Activated T-cell treated with anti-CD3 and anti-CD28 coated beads for 4 hours (primary cell): ENCODE results near the gene CYP26C1.

Source experiments
- DNase-seq: peaks from one replicate; pipeline ENCODE4 v3.0.0-alpha.2; 2020

Gene CYP26C1

DNA sequence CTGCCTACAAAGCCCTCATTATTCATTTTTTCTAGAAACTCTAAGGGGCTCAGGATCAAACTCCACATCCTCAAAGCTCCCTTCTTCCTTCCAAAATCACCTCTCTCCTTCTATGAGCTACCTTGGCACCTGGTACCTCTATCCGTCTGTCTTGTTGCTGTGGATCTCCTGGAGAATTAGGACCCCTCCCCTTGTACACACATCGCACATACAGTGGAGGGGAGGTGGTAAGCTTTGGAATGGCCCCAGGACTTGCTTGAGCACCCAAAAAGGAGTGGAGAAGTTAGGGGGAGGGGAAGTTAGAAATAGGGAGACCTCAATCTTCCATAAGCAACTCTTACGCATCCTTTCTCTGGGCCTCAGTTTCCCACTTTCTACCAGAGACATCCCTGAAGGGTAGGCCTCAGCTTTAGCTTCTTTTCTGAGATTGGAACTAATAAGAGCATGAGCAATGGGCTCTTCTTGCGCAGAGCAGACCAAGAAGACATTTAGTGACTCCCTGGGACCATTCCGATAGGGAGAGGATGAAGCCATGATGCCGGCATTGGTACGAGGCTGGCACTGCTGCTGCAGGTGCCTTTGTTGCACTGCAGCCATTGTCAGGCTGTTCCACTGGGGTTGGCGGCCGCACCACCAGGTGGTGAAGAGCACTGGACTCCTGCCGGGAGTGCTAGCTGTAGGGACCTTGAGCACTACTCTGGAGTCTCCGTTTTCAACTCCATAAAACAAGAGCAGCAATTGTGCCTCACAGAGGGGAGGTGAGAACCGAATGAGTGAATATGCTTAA, 4.5 kb downstream of the CYP26C1 start:
- no peak for DNase-seq

DNA sequence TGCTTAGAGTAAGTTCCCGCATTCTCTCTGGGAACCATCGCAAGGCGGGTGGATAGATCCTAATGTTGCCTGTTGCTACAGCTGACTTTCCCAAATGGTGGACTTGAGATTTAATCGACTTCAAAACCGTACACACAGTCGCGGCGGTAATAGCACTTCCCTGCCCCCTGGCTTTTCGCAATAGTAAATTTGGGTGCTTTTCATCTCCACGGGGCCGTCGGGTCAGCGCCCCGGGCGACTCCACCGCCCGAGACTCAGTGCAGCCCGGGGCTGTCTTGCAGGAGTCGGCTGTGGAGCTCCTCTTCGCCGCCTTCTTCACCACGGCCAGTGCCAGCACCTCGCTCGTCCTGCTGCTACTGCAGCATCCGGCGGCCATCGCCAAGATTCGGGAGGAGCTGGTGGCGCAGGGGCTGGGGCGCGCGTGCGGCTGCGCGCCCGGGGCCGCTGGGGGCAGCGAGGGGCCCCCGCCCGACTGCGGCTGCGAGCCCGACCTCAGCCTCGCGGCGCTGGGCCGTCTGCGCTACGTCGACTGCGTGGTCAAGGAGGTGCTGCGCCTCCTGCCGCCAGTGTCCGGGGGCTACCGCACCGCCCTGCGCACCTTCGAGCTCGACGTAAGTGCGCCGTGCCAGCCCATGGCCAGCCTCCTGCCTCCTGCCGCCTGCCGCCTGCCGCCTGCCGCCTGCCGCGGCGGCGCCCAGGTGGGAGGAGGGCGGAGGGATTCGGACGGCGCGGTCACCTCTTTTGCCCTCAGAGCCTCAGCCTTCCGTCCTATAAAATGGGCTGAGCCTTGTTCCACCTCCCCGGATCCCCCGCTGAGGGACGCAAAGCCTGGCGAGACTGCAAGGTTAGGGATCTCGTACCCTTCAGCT, 5.3 kb downstream of the CYP26C1 start:
- no peak for DNase-seq

DNA sequence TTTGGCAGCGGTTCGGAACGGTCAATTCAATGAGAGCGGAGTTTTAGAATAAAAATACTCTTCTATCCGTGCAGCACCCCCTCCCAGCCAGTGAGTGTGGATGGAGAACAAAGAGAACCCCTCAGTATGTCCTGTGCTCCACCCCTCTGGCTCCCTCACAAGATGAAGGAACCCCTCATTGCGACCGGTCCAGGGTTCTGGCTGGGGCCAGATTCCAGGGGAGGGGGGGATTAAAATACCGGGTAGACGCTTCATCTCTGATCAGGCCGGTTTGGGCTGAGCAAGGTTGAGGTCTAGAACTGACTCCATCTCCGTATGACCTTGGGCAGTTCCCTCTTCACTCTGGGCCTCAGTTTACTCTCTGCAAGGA, 5.9 kb downstream of the CYP26C1 start:
- DNase-seq = no peak

DNA sequence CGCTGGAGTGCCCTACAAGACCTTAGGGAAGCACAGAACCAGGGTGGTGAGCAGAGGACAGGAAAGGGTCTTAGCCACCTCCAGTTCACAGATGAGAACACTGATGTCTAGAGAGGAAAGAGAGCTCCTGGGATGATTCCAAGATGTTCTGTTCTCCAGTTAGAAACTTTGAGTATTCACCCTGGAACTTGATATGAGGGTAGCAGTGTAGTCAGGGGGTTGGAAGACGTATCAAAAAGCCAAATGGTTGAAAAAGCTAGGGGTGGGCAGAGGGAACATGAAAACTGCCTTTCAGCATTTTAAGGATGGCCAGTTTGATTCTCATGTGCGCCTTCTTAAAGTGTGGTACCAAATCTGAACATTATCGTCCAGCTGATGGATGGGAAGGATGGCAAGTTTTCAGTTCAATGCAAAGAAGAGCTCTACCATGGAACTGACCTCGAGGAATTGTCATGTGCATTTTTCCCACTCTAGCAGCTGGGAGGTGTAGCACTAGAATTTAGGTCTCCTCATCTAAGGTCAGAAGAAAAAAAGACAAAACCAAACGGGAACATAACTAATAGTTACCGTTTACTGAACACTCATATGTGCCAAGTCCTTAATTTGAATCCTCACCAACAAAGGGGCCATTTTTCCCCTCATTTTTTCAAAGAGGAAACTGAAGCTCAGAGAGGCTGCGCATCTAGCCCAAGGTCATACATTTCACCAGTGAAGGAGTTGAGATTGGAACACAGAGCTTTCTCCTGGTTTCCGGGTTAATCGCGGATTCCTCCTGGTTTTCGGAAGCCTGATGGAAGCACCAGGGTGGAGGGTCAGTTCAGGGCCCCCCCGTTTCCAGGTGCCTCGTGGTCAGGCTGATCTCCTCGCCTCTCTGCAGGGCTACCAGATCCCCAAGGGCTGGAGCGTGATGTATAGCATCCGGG, 7.1 kb downstream of the CYP26C1 start:
- DNase-seq = no peak

DNA sequence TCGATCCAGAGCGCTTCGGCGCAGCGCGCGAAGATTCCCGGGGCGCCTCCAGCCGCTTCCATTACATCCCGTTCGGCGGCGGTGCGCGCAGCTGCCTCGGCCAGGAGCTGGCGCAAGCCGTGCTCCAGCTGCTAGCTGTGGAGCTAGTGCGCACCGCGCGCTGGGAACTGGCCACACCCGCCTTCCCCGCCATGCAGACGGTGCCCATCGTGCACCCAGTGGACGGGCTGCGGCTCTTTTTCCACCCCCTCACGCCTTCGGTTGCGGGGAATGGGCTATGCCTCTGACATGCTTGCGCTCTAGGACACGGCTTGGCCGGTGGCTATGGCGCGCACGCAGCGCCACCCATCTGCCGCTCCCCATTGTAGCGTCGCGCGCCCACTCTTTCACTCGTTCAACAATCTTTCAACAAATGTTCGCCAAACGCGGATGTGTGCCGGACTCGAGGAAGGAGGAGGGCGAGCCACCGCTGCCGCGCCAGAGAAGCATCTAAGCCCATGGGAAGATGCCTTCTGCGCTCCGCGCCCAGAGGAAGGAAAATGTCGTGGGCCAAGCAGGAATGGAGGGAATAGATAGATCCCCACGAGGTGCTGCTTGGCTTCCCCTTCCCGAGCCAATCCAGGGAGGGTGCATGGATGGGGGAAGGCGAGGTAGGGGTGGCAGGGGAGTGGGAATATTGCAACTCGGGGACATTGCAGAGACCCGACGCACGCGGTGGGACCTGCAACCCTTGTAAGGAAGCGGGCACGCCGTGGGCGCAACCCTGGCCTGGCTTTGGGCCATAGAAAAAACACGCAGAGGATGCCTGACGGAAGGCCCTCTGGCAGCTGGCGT, 8.0 kb downstream of the CYP26C1 start:
- no peak for DNase-seq

DNA sequence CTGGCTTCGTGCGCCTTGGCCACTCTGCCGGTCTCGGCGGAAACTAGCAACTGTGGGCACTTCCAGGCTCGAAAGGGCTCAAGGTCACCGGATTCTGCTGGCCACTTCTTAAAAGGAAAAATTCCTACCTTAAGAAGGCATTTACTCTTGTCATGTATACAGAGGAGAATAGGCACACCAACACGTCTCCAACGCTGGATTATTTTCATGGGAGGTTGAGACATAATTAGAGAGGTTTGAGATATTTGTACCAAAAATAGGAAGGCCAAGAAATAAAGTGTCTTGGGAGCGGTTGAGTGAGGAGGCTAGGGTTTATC, 8.6 kb downstream of the CYP26C1 start:
- DNase-seq = no peak

DNA sequence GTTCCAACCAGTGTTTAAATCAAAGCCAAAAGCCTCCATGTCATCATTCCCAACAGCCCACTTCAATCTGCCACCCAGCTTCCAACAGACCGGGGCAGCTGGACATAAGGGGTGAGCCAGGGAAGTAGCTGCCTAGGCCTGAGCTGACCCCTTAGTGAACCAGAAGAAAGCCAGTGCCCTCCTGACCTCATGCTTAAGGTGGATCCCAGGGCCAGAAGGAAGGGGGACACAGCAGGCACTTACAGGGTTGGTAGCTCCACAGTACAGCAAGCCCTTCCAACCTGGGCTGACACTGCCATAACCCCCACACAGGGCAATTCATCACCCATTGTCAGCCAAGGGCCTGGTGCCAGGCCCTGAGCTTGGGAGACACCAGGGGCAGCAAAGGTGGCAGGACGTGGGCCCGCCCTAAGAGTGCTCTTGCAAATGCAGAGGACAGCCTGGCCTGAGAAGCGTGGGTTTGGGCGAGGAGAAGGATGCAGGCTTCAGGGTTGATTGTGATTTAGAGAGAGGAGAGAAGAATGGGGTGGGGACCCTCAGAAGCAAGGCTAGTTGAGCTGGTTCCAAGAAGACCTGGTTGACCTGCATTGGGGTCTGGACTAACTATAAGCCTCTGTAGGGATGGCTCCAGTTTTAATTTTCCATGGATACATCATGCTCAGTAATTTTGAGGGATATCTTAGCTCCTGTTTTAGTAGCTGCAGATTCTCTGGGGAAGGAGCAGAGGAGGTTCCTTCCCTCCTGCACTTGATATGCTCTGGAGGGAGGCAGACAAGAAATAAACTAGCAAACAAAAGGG, 10.0 kb downstream of the CYP26C1 start:
- no peak for DNase-seq

DNA sequence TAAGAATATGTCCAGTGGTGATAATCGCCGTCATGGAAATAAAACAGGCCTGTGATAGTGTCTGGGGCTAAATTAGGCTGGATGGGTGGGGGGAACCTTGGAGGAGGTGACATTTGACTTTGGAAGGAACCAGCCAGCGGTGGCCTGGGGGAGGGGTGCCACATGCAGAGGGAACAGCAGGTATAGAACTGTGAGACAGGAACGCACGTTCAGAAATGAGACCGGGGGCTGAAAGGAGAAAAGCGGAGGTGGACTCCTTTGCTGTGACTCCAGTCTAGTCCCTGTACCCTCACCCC, 10.5 kb downstream of the CYP26C1 start:
- no peak for DNase-seq

DNA sequence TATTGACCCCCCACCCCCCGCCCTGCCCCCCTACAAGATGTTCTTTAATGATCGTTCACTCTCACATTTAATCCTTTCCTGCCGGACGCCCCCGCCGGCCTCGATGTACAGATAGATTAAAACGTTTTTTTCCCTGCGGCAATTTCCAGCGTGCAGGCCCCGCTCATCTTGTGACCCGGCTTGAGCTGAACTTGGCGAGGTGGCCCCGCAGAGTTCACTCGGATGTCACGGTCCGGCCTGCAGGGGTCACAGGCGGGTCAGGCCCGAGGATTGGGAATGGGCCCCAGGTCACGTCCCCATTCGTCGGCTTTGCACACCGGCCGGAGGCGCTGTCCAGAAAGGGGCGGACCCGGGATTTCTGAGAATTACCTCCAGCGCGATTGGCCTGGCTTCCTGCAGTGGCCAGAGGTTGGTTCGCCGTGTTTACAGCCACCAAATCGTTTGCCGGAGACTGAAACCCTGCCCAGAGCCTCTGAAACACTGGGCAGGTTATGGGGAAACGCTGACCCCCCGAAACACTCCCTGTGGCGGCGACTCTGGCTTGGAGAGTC, 11.2 kb downstream of the CYP26C1 start:
- no peak for DNase-seq

DNA sequence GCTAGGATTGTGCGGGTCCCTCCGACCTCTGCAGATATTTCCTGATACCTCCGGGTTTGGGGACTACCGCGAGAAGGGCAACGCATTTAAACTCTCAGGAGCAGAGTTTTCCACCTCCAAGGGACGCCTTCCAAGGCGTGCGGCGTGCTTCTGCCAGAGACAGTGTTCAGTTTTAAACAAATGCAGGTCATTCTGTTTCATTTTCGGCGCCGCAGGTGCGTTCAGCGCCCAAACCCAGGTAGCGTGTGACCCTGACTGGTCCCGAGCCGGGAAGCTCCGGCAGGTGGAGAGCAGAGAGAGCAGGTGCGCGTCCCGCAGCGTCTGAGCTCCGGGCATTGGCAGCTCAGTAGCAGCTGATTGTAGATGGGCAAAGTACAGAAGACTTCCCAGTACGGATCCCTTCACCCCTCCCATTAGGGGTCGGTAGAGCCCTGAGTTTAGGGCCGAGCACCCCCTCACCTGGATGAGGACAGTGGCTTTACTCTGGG, 11.7 kb downstream of the CYP26C1 start:
- DNase-seq = no peak

DNA sequence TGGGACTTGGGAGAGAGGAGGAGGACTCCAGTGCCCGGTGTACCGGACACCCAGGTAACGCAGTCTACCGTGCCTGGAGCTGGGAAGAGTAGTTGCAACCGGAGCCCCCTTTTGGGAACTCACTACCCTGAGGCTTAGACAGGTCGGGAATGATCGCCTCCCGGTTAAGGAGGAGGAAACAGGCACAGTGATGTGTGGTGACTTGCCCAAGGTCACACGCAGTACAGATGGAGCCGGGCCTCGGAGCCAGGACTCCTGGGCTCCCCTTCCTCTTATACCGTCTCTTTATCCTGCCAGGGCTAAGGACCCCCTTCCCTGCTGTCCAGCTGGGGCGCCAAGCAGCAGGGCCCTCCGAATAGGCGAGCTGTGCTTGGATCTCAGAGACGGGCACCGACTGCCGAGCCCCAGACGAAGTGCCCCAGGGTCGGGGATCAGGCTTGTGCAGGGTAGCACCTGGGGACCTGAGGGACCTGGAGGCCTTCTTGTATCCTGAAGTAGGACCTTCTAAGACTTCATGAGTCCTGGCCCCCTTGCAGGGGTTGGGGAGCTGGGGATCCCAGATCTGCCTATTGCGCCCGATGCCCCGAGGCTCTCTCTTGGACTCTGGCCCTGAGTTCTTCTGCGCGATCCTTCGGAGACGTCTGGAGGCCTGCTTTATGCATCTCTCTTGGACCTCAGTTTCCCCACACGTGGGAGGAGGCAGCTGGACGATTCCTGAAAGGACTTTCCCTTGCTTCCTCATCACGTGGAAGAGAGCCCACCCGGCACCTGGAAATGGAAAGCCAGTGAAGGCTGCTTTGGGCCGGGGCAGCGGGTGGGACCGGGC, 12.3 kb downstream of the CYP26C1 start:
- DNase-seq = no peak

DNA sequence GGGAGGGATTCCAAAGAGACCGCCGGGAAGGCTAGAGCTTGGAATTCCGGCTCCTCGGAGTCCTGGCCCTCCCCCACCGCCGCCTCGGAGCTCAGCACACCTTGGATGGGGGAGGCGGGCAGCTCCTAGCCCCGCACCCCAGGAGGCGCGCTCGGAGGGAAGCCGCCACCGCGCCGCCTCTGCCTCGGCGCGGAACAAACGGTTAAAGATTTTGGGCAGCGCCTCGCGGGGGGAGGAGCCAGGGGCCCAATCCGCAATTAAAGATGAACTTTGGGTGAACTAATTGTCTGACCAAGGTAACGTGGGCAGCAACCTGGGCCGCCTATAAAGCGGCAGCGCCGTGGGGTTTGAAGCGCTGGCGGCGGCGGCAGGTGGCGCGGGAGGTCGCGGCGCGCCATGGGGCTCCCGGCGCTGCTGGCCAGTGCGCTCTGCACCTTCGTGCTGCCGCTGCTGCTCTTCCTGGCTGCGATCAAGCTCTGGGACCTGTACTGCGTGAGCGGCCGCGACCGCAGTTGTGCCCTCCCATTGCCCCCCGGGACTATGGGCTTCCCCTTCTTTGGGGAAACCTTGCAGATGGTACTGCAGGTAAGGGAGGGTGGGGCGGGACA, 13.0 kb downstream of the CYP26C1 start, which contains the start of gene CYP26A1:
Gene CYP26A1, plus strand, starts transcription at position 355 of the 608 bp plus-strand sequence. Its CDS starts 42 bp downstream, at position 397.
- DNase-seq = no peak

DNA sequence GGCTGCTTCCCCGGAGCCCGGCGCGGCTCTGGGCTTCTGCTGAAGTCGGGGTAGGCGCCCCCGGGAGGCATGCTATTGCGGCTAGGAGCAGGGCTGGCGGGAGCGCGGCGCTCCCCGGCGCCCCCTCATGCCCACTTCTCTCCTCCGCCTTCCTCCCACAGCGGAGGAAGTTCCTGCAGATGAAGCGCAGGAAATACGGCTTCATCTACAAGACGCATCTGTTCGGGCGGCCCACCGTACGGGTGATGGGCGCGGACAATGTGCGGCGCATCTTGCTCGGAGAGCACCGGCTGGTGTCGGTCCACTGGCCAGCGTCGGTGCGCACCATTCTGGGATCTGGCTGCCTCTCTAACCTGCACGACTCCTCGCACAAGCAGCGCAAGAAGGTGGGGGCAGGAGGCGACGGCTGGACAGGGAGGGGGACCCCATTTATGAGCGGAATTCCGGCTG, 13.6 kb downstream of the CYP26C1 start:
- no peak for DNase-seq

DNA sequence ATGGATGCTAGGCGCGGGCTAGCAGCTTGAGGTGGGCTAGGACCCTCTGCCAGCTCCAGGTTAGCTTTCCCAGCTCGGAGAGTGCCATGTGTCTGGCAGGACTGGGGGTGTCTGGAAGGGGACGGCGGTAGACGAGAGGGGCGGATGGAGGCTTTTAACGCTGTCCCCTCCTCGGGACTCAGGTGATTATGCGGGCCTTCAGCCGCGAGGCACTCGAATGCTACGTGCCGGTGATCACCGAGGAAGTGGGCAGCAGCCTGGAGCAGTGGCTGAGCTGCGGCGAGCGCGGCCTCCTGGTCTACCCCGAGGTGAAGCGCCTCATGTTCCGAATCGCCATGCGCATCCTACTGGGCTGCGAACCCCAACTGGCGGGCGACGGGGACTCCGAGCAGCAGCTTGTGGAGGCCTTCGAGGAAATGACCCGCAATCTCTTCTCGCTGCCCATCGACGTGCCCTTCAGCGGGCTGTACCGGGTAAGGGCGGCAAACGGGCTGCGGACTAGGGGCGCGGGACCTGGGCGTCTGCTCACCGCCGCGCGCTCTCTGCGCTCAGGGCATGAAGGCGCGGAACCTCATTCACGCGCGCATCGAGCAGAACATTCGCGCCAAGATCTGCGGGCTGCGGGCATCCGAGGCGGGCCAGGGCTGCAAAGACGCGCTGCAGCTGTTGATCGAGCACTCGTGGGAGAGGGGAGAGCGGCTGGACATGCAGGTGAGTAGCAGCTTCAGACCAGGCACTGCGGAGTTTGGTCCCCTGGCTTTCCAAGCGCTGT, 14.2 kb downstream of the CYP26C1 start:
- DNase-seq = no peak

DNA sequence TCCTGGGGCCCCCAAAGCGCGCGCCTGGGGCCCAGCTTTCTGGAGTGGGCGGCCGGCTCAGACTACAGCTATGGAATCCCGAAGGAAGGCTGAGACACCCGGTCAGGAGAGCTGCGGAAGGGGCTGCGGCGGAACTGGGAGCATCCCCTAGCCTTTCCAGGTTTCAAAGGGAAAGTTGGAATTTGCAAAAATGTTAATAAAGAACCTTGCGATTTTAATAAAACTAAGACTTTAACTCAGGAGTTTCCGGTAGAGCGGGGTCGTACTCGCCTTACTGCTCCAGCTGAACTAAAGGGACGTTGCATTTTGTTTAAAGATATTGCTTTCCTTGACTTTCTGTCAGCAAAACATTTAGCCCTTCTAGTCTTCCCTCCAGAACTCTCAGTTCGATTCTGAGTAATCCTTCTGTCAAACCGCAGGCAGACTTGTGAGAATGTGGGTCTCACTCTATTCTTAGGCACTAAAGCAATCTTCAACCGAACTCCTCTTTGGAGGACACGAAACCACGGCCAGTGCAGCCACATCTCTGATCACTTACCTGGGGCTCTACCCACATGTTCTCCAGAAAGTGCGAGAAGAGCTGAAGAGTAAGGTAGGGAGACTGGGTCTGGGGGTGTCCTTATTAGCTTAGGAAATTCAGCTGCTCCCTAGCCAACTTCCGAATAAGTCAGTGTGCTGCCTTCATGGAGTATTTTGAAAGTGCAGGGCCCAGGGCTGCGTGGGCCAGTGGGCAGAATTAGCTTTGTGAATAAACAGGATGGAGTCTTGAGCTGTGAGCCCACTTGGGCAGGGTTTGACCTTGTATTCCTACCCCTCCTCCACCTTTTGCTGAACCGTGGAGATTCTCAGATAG, 15.0 kb downstream of the CYP26C1 start:
- no peak for DNase-seq

DNA sequence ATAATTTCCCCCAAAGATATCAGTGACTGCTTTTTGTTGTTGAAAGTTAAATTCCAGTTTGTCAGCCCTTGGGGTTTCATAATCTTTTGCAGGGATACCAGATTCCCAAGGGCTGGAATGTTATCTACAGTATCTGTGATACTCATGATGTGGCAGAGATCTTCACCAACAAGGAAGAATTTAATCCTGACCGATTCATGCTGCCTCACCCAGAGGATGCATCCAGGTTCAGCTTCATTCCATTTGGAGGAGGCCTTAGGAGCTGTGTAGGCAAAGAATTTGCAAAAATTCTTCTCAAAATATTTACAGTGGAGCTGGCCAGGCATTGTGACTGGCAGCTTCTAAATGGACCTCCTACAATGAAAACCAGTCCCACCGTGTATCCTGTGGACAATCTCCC, 16.3 kb downstream of the CYP26C1 start:
- no peak for DNase-seq

DNA sequence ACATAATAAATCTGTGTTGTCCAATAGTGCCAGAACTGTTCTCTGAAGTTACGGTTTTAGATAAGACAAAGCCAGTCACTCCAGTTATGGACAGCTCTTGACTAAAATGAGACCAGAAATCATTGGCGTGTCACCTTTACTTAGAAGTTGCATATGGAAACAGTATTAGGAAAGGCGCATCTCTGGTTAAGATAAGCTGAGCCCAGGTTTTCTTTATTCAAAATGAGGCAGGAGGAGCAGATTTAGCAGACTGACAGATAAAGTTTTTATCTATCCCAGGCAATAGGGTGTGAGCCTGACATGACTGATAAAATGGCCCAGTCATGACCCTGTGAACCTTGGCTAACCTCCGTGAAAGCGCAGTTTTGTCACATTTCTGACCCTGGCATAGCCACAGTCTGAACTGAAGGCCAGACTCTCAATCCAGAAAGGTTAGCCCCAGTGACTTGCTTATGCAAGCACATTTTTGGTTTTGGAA, 17.3 kb downstream of the CYP26C1 start:
- no peak for DNase-seq
